Activated naive CD8-positive, alpha-beta T cell treated with anti-CD3 and anti-CD28 coated beads, Interleukin-2, amount 10 ng/mL, durations not matched to agents 7 days and 5 days (primary cell): ENCODE data around the gene CPPED1. TPM values are rescaled to one million over a fixed set of nuclear protein-coding genes. Genes with fewer than 3 reads are reported as not detected.
A peak's percentile ranks its signal among the peaks of the same experiment; 100 is the strongest.

ENCODE experiments used
- ATAC-seq: fragments of 150-1000 bp; cut with Tn5 transposase; one replicate; pipeline ENCODE4 v1.10.0; 2021; ENCODE audit warnings: low read depth, moderate library complexity
- POLR2A ChIA-PET: fragments of 350-600 bp; sonication (Branson Sonifier 250); formaldehyde crosslinking; loops from one replicate; lab custom pipeline; 2021; ENCODE audit warnings: antibody characterized with exemption; lab: Charles Lee
- DNase-seq: peaks from one replicate; pipeline ENCODE4 v3.0.0; 2021
- H3K27ac Mint-ChIP-seq: one replicate; pipeline ENCODE4 v1.8.0; 2022; ENCODE audit warnings: mild to moderate bottlenecking, mixed read lengths
- H3K27me3 Mint-ChIP-seq: one replicate; pipeline ENCODE4 v1.8.0; 2022; ENCODE audit warnings: mild to moderate bottlenecking, moderate library complexity, mixed read lengths
- H3K36me3 Mint-ChIP-seq: one replicate; pipeline ENCODE4 v1.8.0; 2021; ENCODE audit warnings: mild to moderate bottlenecking, mixed read lengths
- H3K4me1 Mint-ChIP-seq: one replicate; pipeline ENCODE4 v1.8.0; 2021; ENCODE audit warnings: mixed read lengths
- H3K4me3 Mint-ChIP-seq: one replicate; pipeline ENCODE4 v1.8.0; 2022; ENCODE audit warnings: mild to moderate bottlenecking, moderate library complexity, mixed read lengths
- H3K9me3 Mint-ChIP-seq: one replicate; pipeline ENCODE4 v1.8.0; 2021; ENCODE audit warnings: mixed read lengths
- total RNA-seq, 2 experiments: library from RNA; stranded (reverse); gene quantifications; one replicate each; pipeline ENCODE4 v1.2.3, GENCODE V29; 2021

The CPPED1 gene
- total RNA-seq, 2 experiments from 2014 or later, result 7.8 to 9.7 TPM

- Mint-ChIP-seq H3K4me3 (no peak overlapping the region), H3K27ac (no peak overlapping the region), H3K4me1 (peaks cover 4% of the 10 kb centered on the region), H3K36me3 (peaks cover 20% of the 10 kb centered on the region), H3K27me3 (no peaks in the 10 kb centered on the region), H3K9me3 (peaks cover 2% of the 10 kb centered on the region)
- no peak for DNase-seq
- ATAC-seq, result no peak
- POLR2A ChIA-PET, result no interaction called here
Measured at GRCh38 chr16:12700161-12700560, 103.5 kb downstream of the CPPED1 start.

GRCh38 chr16:12699161-12699560 lies 104.5 kb downstream of the CPPED1 start:
- no peak for DNase-seq
- Mint-ChIP-seq H3K27me3 (no peaks in the 10 kb centered on the region), H3K4me3 (no peak overlapping the region), H3K27ac (no peak overlapping the region), H3K9me3 (peaks cover 2% of the 10 kb centered on the region), H3K4me1 (peaks cover 4% of the 10 kb centered on the region), H3K36me3 (peaks cover 20% of the 10 kb centered on the region)
- POLR2A ChIA-PET, result no interaction called here
- no peak for ATAC-seq

- Mint-ChIP-seq H3K4me3 (no peak overlapping the region), H3K4me1 (peaks cover 4% of the 10 kb centered on the region), H3K9me3 (peaks cover 2% of the 10 kb centered on the region), H3K27me3 (no peaks in the 10 kb centered on the region), H3K27ac (no peak overlapping the region), H3K36me3 (peaks cover 17% of the 10 kb centered on the region)
- no peak for ATAC-seq
- DNase-seq, result no peak
- POLR2A ChIA-PET, result no interaction called here
Measured at GRCh38 chr16:12697437-12697836, 106.2 kb downstream of the CPPED1 start.

- H3K27ac Mint-ChIP-seq, result no peak overlapping the region
- H3K27me3 Mint-ChIP-seq, result no peaks in the 10 kb centered on the region
- H3K9me3 Mint-ChIP-seq, result peaks cover 2% of the 10 kb centered on the region
- peaks cover 4% of the 10 kb centered on the region for H3K4me1 Mint-ChIP-seq
- H3K36me3 Mint-ChIP-seq, result peaks cover 18% of the 10 kb centered on the region
- POLR2A ChIA-PET, result no interaction called here
- no peak overlapping the region for H3K4me3 Mint-ChIP-seq
- DNase-seq (no peak), ATAC-seq (no peak)
Measured at GRCh38 chr16:12695454-12695853, 108.2 kb downstream of the CPPED1 start.

- Mint-ChIP-seq H3K27ac (no peak overlapping the region), H3K9me3 (no peaks in the 10 kb centered on the region), H3K36me3 (peaks cover 9% of the 10 kb centered on the region), H3K4me1 (peaks cover 8% of the 10 kb centered on the region), H3K4me3 (no peak overlapping the region), H3K27me3 (no peaks in the 10 kb centered on the region)
- DNase-seq (no peak), ATAC-seq (no peak)
- POLR2A ChIA-PET, result no interaction called here
Measured at GRCh38 chr16:12690024-12690423, 113.7 kb downstream of the CPPED1 start.

- ATAC-seq (peak; percentile 54), DNase-seq (no peak)
- Mint-ChIP-seq H3K36me3 (peaks cover 9% of the 10 kb centered on the region), H3K4me1 (peaks cover 8% of the 10 kb centered on the region), H3K27me3 (no peaks in the 10 kb centered on the region), H3K27ac (no peak overlapping the region), H3K4me3 (no peak overlapping the region), H3K9me3 (no peaks in the 10 kb centered on the region)
- POLR2A ChIA-PET, result no interaction called here
Measured at GRCh38 chr16:12688951-12689850, 114.5 kb downstream of the CPPED1 start.

GRCh38 chr16:12685806-12686205 lies 117.9 kb downstream of the CPPED1 start:
- no peak for ATAC-seq
- Mint-ChIP-seq H3K27ac (no peak overlapping the region), H3K36me3 (peaks cover 7% of the 10 kb centered on the region), H3K4me3 (no peak overlapping the region), H3K9me3 (no peaks in the 10 kb centered on the region), H3K4me1 (peaks cover 8% of the 10 kb centered on the region), H3K27me3 (peaks cover 2% of the 10 kb centered on the region)
- POLR2A ChIA-PET, result no interaction called here
- no peak for DNase-seq

- no peak for DNase-seq
- Mint-ChIP-seq H3K4me1 (peaks cover 5% of the 10 kb centered on the region), H3K27ac (no peak overlapping the region), H3K36me3 (peaks cover 6% of the 10 kb centered on the region), H3K4me3 (no peak overlapping the region), H3K9me3 (peaks cover 3% of the 10 kb centered on the region), H3K27me3 (peaks cover 2% of the 10 kb centered on the region)
- POLR2A ChIA-PET, result no interaction called here
- no peak for ATAC-seq
Measured at GRCh38 chr16:12682432-12683165, 121.1 kb downstream of the CPPED1 start.

GRCh38 chr16:12681653-12682052 lies 122.0 kb downstream of the CPPED1 start:
- peaks cover 2% of the 10 kb centered on the region for H3K27me3 Mint-ChIP-seq
- peaks cover 7% of the 10 kb centered on the region for H3K36me3 Mint-ChIP-seq
- DNase-seq (no peak), ATAC-seq (no peak)
- H3K4me3 Mint-ChIP-seq, result no peak overlapping the region
- H3K27ac Mint-ChIP-seq, result no peak overlapping the region
- H3K9me3 Mint-ChIP-seq, result peaks cover 4% of the 10 kb centered on the region
- peaks cover 13% of the 10 kb centered on the region for H3K4me1 Mint-ChIP-seq
- POLR2A ChIA-PET, result no interaction called here

GRCh38 chr16:12680531-12680930 lies 123.2 kb downstream of the CPPED1 start:
- Mint-ChIP-seq H3K4me1 (peaks cover 16% of the 10 kb centered on the region), H3K36me3 (peaks cover 7% of the 10 kb centered on the region), H3K27me3 (peaks cover 2% of the 10 kb centered on the region), H3K4me3 (no peak overlapping the region), H3K27ac (no peak overlapping the region), H3K9me3 (peaks cover 4% of the 10 kb centered on the region)
- POLR2A ChIA-PET, result no interaction called here
- ATAC-seq (no peak), DNase-seq (no peak)

GRCh38 chr16:12679660-12680272 lies 123.9 kb downstream of the CPPED1 start:
- Mint-ChIP-seq H3K4me3 (no peak overlapping the region), H3K4me1 (peaks cover 16% of the 10 kb centered on the region), H3K27me3 (peaks cover 2% of the 10 kb centered on the region), H3K36me3 (peaks cover 7% of the 10 kb centered on the region), H3K9me3 (peaks cover 4% of the 10 kb centered on the region), H3K27ac (no peak overlapping the region)
- POLR2A ChIA-PET, result no interaction called here
- no peak for ATAC-seq
- no peak for DNase-seq

- Mint-ChIP-seq H3K4me3 (no peak overlapping the region), H3K9me3 (peaks cover 4% of the 10 kb centered on the region), H3K27me3 (peaks cover 2% of the 10 kb centered on the region), H3K36me3 (peaks cover 9% of the 10 kb centered on the region), H3K4me1 (peaks cover 16% of the 10 kb centered on the region), H3K27ac (no peak overlapping the region)
- POLR2A ChIA-PET, result no interaction called here
- ATAC-seq, result no peak
- no peak for DNase-seq
Measured at GRCh38 chr16:12678983-12679382, 124.7 kb downstream of the CPPED1 start.

- H3K36me3 Mint-ChIP-seq, result peaks cover 9% of the 10 kb centered on the region
- ATAC-seq, result peak; percentile 77
- H3K4me3 Mint-ChIP-seq, result peak overlapping the region; percentile 47
- H3K27ac Mint-ChIP-seq, result peak overlapping the region; percentile 70
- H3K4me1 Mint-ChIP-seq, result peaks cover 16% of the 10 kb centered on the region
- no peaks in the 10 kb centered on the region for H3K27me3 Mint-ChIP-seq
- no peak for DNase-seq
- peaks cover 4% of the 10 kb centered on the region for H3K9me3 Mint-ChIP-seq
- POLR2A ChIA-PET, result no interaction called here
Measured at GRCh38 chr16:12677502-12677901, 126.2 kb downstream of the CPPED1 start.
